ENCODE measurements around the gene LCN9.

The LCN9 gene

GRCh38 chr9:135657416-135657815 is 5.7 kb upstream of the LCN9 start:
- Histone ChIP-seq H3K27me3 (ENCODE audit: insufficient read depth, poor library complexity, severe bottlenecking) (no peaks in the 10 kb centered on the region), H3K27ac (replicated peaks) (no peak overlapping the region), H3K4me3 (replicated peaks; ENCODE audit: insufficient read depth, low read length) (no peak overlapping the region)
- TF ChIP-seq GABPA (IDR thresholded peaks at IDR 0.05; ENCODE audit: low read depth) (no peak), REST (IDR thresholded peaks at IDR 0.05; ENCODE audit: insufficient replicate concordance, low read depth) (no peak), SPI1 (IDR thresholded peaks at IDR 0.05; ENCODE audit: borderline replicate concordance, low read depth) (no peak)
- TF ChIP-seq, protein P1, sequence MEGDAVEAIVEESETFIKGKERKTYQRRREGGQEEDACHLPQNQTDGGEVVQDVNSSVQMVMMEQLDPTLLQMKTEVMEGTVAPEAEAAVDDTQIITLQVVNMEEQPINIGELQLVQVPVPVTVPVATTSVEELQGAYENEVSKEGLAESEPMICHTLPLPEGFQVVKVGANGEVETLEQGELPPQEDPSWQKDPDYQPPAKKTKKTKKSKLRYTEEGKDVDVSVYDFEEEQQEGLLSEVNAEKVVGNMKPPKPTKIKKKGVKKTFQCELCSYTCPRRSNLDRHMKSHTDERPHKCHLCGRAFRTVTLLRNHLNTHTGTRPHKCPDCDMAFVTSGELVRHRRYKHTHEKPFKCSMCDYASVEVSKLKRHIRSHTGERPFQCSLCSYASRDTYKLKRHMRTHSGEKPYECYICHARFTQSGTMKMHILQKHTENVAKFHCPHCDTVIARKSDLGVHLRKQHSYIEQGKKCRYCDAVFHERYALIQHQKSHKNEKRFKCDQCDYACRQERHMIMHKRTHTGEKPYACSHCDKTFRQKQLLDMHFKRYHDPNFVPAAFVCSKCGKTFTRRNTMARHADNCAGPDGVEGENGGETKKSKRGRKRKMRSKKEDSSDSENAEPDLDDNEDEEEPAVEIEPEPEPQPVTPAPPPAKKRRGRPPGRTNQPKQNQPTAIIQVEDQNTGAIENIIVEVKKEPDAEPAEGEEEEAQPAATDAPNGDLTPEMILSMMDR (IDR thresholded peaks at IDR 0.05; ENCODE audit: insufficient read depth, low read length): no peak
- DNase-seq (ENCODE audit: low read depth in 1 of 2, low spot score in 1 of 2): no peak

DNA sequence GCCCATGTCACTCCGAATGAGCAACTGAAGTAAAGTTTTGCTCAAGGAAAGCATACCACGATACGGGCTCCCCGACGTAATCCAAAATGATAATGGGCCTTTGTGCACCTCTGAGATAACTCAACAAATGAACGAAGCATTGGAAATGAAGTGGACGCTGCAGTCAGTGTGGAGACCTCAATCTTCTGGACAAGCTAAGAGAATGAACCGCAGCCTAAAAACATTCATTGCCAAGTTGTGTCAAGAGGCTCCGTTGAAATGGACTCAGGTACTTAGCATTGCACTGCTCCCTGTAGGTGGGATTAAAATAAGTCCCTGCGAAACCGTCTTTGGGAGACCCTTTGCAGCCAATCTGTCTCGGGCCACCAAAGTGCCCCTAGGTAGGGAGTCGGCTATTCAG is 3.9 kb upstream of the LCN9 start:
- TF ChIP-seq GABPA (IDR thresholded peaks at IDR 0.05; ENCODE audit: low read depth): no peak
- no peak for TF ChIP-seq SPI1 (IDR thresholded peaks at IDR 0.05; ENCODE audit: borderline replicate concordance, low read depth)
- no peak for TF ChIP-seq POLR2AphosphoS5 (IDR thresholded peaks at IDR 0.05; ENCODE audit: low read depth)
- TF ChIP-seq REST (IDR thresholded peaks at IDR 0.05; ENCODE audit: insufficient replicate concordance, low read depth): no peak
- TF ChIP-seq, protein P1 (IDR thresholded peaks at IDR 0.05; ENCODE audit: insufficient read depth, low read length): no peak
- H3K27ac ChIP-seq (replicated peaks): no peak overlapping the region
- no peaks in the 10 kb centered on the region for H3K27me3 ChIP-seq (ENCODE audit: insufficient read depth, poor library complexity, severe bottlenecking)
- no peak for DNase-seq (ENCODE audit: low read depth in 1 of 2, low spot score in 1 of 2)
- no peak overlapping the region for H3K4me3 ChIP-seq (replicated peaks; ENCODE audit: insufficient read depth, low read length)

DNA sequence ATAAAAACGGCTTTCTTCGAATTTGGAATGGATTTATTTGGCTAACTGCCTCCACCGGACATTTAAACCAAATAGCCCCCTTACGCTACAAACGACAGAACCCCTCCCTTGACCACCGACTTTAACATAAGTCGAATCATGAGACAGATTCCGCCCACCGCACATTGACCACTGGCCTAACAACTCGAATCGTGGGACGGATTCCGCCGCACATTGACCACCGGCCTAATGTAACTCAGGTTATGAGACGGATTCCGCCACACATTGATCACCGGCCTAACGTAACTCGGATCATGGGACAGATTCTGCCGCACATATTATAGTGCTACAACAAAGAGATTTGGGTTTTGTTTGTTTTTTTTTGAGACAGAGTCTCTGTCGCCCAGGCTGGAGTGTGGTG is 2.7 kb upstream of the LCN9 start:
- no peaks in the 10 kb centered on the region for H3K27me3 ChIP-seq (ENCODE audit: insufficient read depth, poor library complexity, severe bottlenecking)
- H3K27ac ChIP-seq (replicated peaks): no peak overlapping the region
- H3K4me3 ChIP-seq (replicated peaks; ENCODE audit: insufficient read depth, low read length): no peak overlapping the region
- TF ChIP-seq, protein P1 (IDR thresholded peaks at IDR 0.05; ENCODE audit: insufficient read depth, low read length): no peak
- no peak for TF ChIP-seq SPI1 (IDR thresholded peaks at IDR 0.05; ENCODE audit: borderline replicate concordance, low read depth)
- TF ChIP-seq REST (IDR thresholded peaks at IDR 0.05; ENCODE audit: insufficient replicate concordance, low read depth): no peak
- no peak for TF ChIP-seq GABPA (IDR thresholded peaks at IDR 0.05; ENCODE audit: low read depth)
- TF ChIP-seq POLR2AphosphoS5 (IDR thresholded peaks at IDR 0.05; ENCODE audit: low read depth): no peak
- DNase-seq (ENCODE audit: low read depth in 1 of 2, low spot score in 1 of 2): no peak

Measured in HL-60 (cell line).